Stimulated activated CD4-positive, alpha-beta T cell treated with anti-CD3 and anti-CD28 coated beads, TNF-alpha, amount 100 ng/mL, for 24 hours (primary cell): ENCODE data around the gene RUFY2.
"Not testable (repeated sequence)": the region's sequence is repeated elsewhere in the genome, so short reads cannot be mapped to it uniquely, and the experiment has no call there.

Source experiments
- DNase-seq, 3 experiments: peaks; one replicate each; pipeline ENCODE4 v3.0.0-alpha.2; 2020; ENCODE audit warnings: low read depth in 3 of 3

RUFY2 gene

DNA sequence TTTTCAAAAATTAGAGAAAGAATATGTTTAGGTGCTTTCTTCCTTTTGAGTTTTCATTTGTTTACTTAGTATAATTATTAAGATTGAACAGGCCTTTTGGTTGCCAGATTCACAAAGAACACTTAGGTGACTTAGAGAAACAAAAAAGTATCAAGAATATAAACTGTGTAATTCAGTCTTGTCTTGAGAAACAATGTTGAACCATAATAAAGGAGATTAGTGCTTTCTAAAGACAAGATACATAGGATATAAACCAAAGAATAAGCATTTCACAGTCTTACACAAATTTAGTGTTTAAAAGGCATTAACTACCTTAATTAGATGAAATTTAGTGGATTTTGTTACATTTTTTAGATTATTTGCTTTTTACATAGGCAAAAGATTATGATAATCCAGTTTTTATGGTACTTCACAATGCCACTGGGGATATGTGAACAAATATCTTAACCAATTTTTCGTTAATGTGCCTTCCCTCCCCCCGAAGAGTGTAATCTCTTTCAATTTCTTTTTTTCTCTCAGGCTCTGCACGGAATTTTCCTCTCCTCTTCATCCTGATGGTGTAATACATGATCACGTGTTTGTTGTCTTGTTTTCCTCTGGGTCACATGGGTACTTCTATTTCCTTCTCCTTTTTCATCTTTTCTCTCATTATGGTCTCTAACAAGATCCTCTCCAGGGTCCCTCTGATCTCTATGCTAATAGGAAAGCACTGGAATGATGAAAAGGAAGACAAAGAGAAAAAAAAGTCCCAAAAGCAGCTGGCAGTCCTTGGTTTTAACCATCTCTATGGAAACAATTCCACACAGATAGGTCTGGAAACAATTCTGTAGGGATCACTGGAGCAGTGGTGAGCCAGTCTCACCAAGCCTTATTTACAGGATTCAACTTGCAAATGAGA, 78.9 kb downstream of the RUFY2 start:
- DNase-seq, result no peak

DNA sequence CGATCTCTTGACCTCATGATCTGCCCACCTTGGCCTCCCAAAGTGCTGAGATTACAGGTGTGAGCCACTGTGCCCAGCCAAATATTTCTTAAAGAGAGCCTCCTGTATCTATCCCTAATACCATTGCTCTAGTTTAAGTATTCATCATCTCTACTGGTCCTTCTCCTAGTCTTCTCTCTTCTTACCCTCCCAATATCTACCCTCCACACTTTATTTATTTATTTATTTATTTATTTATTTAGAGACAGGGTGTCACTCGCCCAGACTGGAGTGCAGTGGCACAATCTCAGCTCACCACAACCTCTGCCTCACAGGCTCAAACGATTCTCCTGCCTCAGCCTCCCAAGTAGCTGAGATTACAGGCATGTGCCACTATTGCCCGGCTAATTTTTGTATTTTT, 82.7 kb downstream of the RUFY2 start:
- not testable (repeated sequence) for DNase-seq

DNA sequence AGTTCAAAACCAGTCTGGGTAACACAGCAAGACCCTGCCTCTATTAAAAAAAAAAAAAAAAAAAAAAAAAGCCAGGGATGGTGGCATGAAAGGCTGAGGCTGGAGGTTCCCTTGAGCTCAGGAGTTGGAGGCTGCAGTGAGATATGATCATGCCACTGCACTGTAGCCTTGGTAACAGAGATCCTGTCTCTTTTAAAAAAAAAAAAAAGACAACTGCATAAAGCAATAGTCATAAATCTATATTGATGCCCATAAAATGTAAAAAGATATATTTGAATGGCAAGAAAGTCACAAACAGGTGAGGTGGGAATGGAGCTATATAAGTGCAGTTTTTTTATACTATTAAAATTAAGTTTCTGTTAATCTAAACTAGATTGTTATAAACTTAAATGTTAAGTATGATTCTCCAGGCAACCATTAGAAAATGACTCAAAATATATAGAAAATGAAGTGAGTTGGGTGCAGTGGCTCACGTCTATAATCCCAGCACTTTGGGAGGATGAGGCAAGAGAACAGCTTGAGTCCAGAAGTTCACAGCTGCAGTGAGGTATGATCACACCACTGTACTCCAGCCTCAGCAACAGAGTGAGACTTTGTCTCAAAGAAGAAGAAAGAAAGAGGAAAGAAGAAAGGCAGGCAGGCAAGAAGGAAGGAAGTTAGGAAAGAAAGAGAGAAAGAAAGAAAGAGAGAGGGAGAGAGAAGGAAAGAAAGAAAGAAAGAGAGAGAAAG, 88.6 kb downstream of the RUFY2 start:
- DNase-seq, result no peak

DNA sequence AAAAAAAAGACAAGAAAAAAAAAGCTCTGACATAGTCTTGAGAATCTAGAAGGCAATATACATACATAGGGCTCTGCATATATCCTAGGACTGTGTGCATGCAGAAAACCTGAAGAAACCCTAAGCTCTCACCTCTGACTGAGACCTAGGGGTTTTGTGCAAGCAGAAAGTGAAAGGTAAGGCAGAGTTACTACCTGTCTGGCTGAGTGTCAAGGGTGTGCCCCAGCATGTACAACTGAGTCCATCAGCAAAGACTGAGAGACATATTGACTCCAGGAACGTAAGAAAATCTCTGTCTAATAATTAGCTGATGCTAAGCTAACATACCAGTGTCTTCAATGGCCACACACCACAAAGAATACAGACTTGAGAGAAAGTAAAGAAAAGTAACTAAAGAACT, 91.5 kb downstream of the RUFY2 start:
- no peak for DNase-seq

DNA sequence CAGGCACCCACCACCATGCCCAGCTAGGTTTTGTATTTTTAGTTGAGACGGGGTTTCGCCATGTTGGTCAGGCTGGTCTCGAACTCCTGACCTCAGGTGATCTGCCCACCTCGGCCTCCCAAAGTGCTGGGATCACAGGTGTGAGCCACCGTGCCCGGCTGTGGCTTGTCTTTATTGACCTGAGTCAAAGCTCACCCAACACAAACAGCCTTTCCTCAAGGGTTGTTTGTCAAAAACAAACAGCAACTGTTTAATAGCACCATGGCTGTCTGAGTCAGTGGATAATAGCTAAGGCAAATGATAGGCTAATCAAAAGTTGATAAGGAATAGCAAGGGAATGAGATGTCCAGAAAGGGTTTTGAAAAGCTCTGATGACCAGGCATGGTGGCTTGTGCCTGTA, 92.1 kb downstream of the RUFY2 start:
- DNase-seq, result not testable (repeated sequence)

DNA sequence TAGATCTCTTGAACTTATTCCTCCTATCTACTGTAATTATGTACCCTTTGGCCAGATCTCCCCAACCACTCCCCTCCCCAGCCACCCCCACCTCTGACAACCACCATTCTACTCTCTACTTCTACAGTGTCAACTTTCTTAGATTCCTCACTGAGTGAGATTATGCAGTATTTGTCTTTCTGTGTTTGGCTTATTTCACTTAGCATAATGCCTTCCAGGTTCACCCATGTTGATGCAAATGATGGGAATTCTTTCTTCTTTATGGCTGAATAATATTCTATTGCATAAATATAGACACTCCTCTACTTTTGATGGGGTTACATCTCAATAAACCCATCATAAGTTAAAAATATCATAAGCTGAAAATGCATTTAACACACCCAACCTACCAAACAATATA, 96.5 kb downstream of the RUFY2 start:
- no peak for DNase-seq

DNA sequence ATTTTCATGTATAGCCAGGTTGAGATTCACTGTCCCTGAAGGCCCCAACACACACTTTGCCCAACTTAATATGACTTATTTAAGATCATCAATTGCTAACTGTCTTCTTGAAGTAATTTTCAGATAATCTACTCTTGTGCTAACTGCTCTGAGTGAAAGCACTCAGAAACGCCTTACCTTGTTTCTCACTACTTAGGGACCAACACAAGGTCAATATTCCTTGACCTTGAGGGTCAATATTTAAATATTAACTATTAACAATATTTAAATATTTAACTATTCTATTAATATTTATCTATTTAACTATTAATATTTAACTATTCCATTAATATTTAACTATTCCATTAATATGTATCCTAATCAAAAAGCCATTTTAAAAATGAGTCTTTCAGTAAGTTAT, 101.2 kb downstream of the RUFY2 start:
- DNase-seq, result no peak

DNA sequence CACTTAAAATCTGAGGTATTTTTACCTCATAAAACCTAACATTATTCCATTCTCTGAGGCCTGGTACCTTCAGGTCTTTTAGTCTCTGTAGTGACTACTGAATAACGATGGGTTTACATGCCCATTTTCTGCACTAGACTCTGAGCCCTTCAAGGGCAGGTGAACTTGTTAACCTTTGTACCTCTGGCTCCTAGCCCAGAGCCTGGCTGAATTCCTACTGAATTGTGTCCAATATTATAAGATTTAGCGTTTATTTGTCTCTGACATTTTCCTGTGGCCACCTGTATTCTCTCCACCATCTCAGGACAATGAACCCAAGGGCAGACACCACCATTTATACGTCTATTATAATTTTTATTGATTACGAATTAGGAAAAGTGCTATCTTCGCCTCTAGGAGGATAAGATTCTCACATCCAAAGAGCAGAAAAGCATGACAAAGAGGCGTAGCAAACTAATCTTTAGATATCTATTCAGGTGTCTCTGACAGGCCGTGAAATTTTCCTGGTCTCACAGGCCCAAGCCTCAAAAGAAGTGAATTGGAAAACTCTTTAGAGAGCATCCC, 103.1 kb downstream of the RUFY2 start:
- no peak for DNase-seq

DNA sequence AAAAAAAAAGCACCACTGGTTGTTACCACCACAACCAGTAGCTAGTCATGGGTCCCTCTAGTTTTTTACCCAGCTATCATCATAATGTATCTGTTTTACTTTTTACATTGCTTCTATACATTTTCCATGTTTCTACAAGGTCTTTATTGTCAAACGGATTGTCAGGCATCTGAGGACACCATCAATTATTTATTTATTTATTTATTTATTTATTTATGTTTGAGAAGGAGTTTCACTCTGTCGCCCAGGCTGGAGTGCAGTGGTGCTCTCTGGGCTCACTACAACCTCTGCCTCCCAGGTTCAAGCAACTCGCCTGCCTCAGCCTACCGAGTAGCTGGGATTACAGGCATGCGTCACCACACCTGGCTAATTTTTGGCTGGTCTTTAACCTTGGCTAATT, 104.2 kb downstream of the RUFY2 start:
- no peak for DNase-seq

DNA sequence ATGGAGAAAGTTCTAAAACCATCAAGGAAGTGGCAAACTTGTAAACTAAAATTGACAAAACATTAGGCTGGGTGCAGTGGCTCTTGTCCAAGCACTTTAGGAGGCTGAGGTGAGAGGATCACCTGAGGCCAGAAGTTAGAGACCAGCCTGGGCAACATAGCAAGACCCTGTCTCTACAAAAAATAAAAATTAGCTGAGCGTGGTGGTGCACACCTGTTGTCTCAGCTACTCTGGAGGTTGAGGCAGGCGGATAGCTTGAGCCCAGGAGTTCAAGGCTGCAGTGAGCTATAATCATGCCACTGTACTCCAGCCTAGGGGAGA, 104.6 kb downstream of the RUFY2 start:
- DNase-seq, result no peak

DNA sequence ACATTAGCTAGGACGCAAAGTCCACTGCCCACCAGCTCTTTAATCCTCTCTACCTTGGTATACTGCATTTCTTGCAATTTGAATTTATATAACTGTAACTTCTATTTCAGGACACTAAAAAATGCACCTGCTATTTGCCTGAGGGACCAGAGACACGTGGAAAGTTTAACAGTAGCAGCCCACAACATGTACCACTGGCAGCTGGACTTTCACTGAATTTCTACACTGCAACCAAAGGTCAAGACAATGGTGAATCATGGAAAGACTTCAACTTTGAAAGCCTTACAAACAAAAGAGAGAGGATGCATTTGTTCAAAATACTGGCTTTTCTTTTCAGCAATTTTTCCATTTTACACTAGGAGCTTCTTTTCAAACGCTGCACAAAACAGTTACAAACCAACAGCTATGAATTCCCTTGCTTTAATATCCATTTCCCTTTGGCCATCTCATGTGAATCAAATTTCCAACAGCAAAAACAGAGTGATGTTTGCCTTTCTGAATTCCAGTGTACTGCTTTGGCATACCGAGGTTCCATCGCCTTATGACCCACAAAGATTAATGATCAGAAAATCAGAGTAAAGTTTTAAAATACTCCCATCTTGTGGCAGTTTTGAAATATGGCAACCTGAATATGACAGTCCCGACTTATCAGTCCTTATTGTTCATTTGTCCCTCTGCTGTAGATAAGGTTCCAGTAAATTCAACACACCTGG, 105.1 kb downstream of the RUFY2 start:
- no peak for DNase-seq

DNA sequence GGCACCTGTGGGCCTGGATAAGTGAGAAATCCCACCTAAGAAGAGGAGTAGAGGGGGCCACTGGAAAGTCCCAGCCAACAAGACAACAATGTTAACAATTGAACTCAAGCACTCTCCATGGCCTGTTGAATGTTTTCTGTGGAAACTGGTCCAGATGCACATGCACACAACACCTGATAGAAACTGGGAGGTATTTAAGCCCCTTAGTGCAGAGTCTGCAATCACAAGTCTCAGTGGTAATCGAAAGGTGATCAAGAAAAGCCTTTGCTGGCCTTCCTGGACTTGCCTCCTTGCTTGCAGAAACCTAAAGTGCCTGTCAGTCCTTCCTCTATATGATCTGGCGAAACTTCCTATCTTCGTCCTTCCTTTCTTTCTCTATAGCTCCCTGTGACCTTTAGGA, 105.8 kb downstream of the RUFY2 start:
- DNase-seq, result no peak

DNA sequence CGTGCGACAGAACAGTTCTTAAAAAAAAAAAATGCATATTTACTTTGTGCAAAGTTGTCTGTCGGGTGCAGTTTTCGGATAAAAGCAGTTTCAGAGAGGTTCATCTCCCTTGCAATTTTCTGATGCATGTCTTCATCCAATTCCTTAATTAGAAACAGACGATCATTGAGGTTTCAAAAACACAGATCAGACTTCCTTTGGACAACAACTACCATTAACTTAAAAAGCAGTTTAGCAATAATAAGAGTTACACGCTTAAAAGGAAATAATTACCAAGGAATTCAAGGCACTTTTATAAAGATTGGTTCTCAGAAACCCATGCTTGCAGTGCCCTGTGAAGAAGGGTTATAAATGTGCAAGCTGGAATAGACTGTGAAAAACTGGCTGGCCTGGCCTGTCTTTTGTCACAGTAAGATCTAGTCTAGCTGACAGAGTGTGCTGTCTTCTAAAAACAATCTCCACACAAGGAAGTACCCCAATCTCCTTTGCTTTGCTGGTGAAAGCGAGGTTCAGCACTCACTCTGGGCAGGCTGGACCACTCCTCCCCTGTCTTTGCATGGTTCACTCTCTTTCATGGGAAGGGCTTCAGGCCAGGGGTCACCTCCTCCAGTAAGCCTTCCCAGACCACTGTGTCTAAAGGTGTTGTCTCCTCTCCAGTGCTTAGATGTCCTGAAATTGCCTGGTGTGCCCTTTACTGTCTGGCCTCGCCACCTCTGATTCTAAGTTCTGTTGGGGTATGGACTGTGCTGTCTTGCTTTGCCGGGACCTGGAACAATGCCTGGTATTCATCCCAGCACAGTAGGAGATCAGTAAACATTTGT, 110.0 kb downstream of the RUFY2 start:
- no peak for DNase-seq
